Activated T-helper 2 cell treated with anti-CD3 and anti-CD28 coated beads, Interferon-gamma antibody, Interleukin-2, Interleukin-4, amounts not matched to agents 10 μg/mL and 5 μg/mL and 100 μg/mL, durations not matched to agents 14 hours and 24 hours and 36 hours (primary cell): Measurements from ENCODE around the gene ACSS1. TPM values are rescaled to one million over a fixed set of nuclear protein-coding genes. Genes with fewer than 3 reads are reported as not detected.

ENCODE experiments used
- total RNA-seq: library from RNA; stranded (reverse); gene quantifications from 2 replicates; pipeline ENCODE4 v1.2.3, GENCODE V29; 2022

Gene ACSS1
- total RNA-seq, 1 donor from 2014 or later, result 15.1 TPM

Other genes with a start within 250 kb of the ACSS1 start
- gene CST7, start 108.9 kb downstream of the ACSS1 start, total RNA-seq, result 115 and 121 TPM in 2 replicates
- 48.5 and 48.8 TPM in 2 replicates for gene APMAP, start 65.4 kb downstream of the ACSS1 start, total RNA-seq
- not detected in 2 replicates for gene VSX1, start 24.0 kb upstream of the ACSS1 start, total RNA-seq
- gene ENTPD6, start 137.6 kb upstream of the ACSS1 start, total RNA-seq, result 48.8 and 49.1 TPM in 2 replicates
- 34.5 and 37.1 TPM in 2 replicates for gene PYGB, start 189.9 kb upstream of the ACSS1 start, total RNA-seq